ENCODE data around the gene CFAP54. TPM values are rescaled to one million over a fixed set of nuclear protein-coding genes. Genes with fewer than 3 reads are reported as not detected.

The CFAP54 gene
- total and polyA plus RNA-seq, 2 of the 4 experiments (the other 2 are of a cell fraction): 0.18 to 0.41 TPM

DNA sequence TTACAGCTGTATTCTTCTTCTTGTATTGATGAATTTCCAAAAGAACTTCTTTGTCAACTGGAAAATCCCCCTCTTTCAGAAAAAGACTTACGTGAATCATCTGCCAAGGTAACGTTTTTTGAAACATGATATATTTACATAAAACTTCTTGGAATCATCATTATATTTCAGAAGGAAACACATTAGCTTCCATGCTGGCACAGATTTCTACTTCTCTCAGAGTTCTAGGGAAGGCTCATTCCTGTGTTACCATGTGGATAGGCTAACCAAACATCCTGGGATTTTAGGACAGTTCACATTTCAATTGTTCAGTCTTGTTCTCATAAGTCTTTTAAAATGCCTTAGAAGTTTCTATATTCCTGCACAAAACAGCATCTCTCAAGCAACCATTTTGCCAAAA lies 297.4 kb downstream of the CFAP54 start:
- Histone ChIP-seq H3K14ac (replicated peaks; ENCODE audit: low read depth, low read length) (no peak overlapping the region), H3K27ac (ENCODE audit: insufficient read depth, low read length) (no peak overlapping the region), H4K91ac (ENCODE audit: insufficient read depth, low read depth, low read length) (no peak overlapping the region), H3K18ac (ENCODE audit: low read depth, low read length) (no peak overlapping the region), H3K9me1 (ENCODE audit: insufficient read depth, low read length) (no peaks in the 10 kb centered on the region), H2AK9ac (replicated peaks; ENCODE audit: low read depth, low read length, poor library complexity) (no peak overlapping the region), H3K56ac (ENCODE audit: extremely low read depth, insufficient read depth, low read length) (no peak overlapping the region), H3K4ac (ENCODE audit: low read depth, low read length) (no peak overlapping the region), H2BK15ac (ENCODE audit: low read depth, low read length) (no peak overlapping the region), H3K79me1 (ENCODE audit: low read depth in 1 of 2, low read length in 2 of 2) (no peaks in the 10 kb centered on the region), H3K9ac (ENCODE audit: low read depth, low read length) (no peak overlapping the region), H2AFZ (replicated peaks; ENCODE audit: low read length, poor library complexity) (no peak overlapping the region), H3K36me3 (ENCODE audit: control insufficient read depth, insufficient read depth, low read length) (no peaks in the 10 kb centered on the region), H2AK5ac (ENCODE audit: low read depth, low read length) (no peak overlapping the region), H2BK20ac (ENCODE audit: low read depth, low read length) (no peak overlapping the region), H4K5ac (ENCODE audit: low read depth, low read length) (no peak overlapping the region), H3K4me1 (ENCODE audit: control insufficient read depth, insufficient read depth, low read length) (no peaks in the 10 kb centered on the region), H4K20me1 (ENCODE audit: insufficient read depth, low read length) (no peaks in the 10 kb centered on the region), H4K8ac (ENCODE audit: low read depth in 2 of 2, low read length in 2 of 2) (no peak overlapping the region), H2BK120ac (ENCODE audit: low read depth, low read length) (no peak overlapping the region), H3K4me2 (ENCODE audit: low read depth, low read length) (no peak overlapping the region), H3K23ac (ENCODE audit: low read depth, low read length) (no peak overlapping the region), H3K9me3 (ENCODE audit: control insufficient read depth, insufficient read depth, low read length) (no peaks in the 10 kb centered on the region), H2BK5ac (ENCODE audit: low read depth, low read length, poor library complexity, severe bottlenecking) (no peak overlapping the region), H3K27me3 (ENCODE audit: control insufficient read depth, insufficient read depth, low read length) (no peaks in the 10 kb centered on the region; the same call in 1 of the 2 replicates), H3K4me3 (ENCODE audit: insufficient read depth, low read depth, low read length) (no peak overlapping the region)
- intact Hi-C loops (cut with micrococcal nuclease) (no loop called here), dilution Hi-C loops (cut with HindIII; ENCODE audit: low sequenced_read_pairs, unreplicated experiment) (no loop called here), in situ Hi-C loops (cut with MboI; ENCODE audit: low sequenced_read_pairs) (no loop called here)
- no CpG with 5 or more reads among the region's 2 CpGs for WGBS, 2 experiments (ENCODE audit: extremely low coverage in 2 of 2, insufficient read length in 1 of 2)
- DNase-seq (no peak), ATAC-seq (ENCODE audit: low read depth) (no peak)
- TF ChIP-seq, protein P1, sequence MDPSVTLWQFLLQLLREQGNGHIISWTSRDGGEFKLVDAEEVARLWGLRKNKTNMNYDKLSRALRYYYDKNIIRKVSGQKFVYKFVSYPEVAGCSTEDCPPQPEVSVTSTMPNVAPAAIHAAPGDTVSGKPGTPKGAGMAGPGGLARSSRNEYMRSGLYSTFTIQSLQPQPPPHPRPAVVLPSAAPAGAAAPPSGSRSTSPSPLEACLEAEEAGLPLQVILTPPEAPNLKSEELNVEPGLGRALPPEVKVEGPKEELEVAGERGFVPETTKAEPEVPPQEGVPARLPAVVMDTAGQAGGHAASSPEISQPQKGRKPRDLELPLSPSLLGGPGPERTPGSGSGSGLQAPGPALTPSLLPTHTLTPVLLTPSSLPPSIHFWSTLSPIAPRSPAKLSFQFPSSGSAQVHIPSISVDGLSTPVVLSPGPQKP (IDR thresholded peaks at IDR 0.05; ENCODE audit: borderline replicate concordance, low read depth, low read length): no peak
- TF ChIP-seq MXI1 (IDR thresholded peaks at IDR 0.05; ENCODE audit: borderline replicate concordance, low read depth, low read length) (no peak), RFX5 (IDR thresholded peaks at IDR 0.05; ENCODE audit: low read depth, low read length) (no peak), RCOR1 (IDR thresholded peaks at IDR 0.05; ENCODE audit: insufficient replicate concordance, low read length) (no peak), MAZ (IDR thresholded peaks at IDR 0.05; ENCODE audit: borderline replicate concordance, low read depth, low read length) (no peak), BHLHE40 (IDR thresholded peaks at IDR 0.05; ENCODE audit: low read depth, low read length) (no peak), SMC3 (IDR thresholded peaks at IDR 0.05; ENCODE audit: low read depth, low read length) (no peak), CHD1 (IDR thresholded peaks at IDR 0.05; ENCODE audit: low read depth, low read length) (no peak), RAD21 (IDR thresholded peaks at IDR 0.05; ENCODE audit: low read length) (no peak), FOS (IDR thresholded peaks at IDR 0.05; ENCODE audit: low read depth, low read length) (no peak), NFE2L2 (IDR thresholded peaks at IDR 0.05; ENCODE audit: low read depth, low read length) (no peak), CEBPB (IDR thresholded peaks at IDR 0.05; ENCODE audit: low read depth, low read length) (no peak), POLR2A (IDR thresholded peaks at IDR 0.05; ENCODE audit: low read depth, low read length) (no peak), MAFK (IDR thresholded peaks at IDR 0.05; ENCODE audit: low read depth, low read length) (no peak)
- TF ChIP-seq, protein P2, sequence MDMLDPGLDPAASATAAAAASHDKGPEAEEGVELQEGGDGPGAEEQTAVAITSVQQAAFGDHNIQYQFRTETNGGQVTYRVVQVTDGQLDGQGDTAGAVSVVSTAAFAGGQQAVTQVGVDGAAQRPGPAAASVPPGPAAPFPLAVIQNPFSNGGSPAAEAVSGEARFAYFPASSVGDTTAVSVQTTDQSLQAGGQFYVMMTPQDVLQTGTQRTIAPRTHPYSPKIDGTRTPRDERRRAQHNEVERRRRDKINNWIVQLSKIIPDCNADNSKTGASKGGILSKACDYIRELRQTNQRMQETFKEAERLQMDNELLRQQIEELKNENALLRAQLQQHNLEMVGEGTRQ (IDR thresholded peaks at IDR 0.05; ENCODE audit: low read depth, low read length): no peak
- TF ChIP-seq, protein P3, sequence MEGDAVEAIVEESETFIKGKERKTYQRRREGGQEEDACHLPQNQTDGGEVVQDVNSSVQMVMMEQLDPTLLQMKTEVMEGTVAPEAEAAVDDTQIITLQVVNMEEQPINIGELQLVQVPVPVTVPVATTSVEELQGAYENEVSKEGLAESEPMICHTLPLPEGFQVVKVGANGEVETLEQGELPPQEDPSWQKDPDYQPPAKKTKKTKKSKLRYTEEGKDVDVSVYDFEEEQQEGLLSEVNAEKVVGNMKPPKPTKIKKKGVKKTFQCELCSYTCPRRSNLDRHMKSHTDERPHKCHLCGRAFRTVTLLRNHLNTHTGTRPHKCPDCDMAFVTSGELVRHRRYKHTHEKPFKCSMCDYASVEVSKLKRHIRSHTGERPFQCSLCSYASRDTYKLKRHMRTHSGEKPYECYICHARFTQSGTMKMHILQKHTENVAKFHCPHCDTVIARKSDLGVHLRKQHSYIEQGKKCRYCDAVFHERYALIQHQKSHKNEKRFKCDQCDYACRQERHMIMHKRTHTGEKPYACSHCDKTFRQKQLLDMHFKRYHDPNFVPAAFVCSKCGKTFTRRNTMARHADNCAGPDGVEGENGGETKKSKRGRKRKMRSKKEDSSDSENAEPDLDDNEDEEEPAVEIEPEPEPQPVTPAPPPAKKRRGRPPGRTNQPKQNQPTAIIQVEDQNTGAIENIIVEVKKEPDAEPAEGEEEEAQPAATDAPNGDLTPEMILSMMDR (conservative IDR thresholded peaks at IDR 0.05; ENCODE audit: low read depth, low read length): no peak
- BruUV-seq (replicated peaks): no TSS peak
- CTCF ChIA-PET: no interaction called here
- POLR2A ChIA-PET (ENCODE audit: unreplicated experiment): no interaction called here

Measured in IMR-90 (cell line).